GM12892 (cell line): ENCODE results near the gene LRFN2.

Experiments
- POLR2A ChIP-seq: IDR thresholded peaks from 2 replicates; pipeline ENCODE4 v1.6.1; 2011; ENCODE audit warnings: low read depth, low read length, control low read depth
- POLR2AphosphoS5 ChIP-seq: IDR thresholded peaks from 2 replicates; pipeline ENCODE4 v1.6.1; 2011; ENCODE audit warnings: low read depth, low read length, control low read depth

DNA sequence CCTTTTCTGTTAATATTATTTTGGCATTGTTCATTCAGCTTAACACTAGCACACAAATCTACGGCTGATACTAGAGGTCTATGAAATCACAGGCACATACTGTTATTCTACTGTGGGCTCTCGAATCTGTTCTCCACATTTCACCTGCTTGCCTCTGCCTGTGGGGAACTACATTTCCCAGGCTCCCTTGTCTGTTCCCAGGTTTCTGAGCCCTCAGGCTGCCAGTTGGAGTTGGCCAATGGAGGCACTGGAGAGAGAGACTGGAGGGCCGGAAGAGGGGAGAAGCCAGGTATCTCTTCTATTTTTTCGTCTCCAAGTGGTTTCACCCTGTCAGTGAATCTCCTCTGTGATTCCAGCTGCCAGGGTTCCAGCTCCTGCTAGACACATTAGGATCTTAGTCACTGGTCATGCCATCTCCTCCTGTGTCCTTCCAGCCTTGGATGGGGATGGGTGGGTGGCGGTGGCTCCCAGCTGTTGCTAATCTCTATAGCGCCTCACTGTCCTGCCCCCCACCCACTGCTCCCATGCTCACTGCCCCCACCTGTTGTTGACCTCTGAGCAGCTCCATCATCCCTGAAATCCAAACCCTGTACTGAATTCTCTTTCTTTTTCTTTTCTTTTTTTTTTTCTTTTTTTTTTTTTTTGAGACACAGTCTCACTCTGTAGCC is 188.2 kb downstream of the LRFN2 start:
- TF ChIP-seq POLR2A = no peak
- no peak for TF ChIP-seq POLR2AphosphoS5
